HL-60 (cell line): ENCODE results near the gene WDR91.

Experiments
- DNase-seq, 2 experiments: peaks; one replicate each; pipeline ENCODE4 v3.0.0-alpha.2; 2010 to 2020; ENCODE audit warnings: low read depth in 1 of 2, low spot score in 1 of 2
- H3K27ac ChIP-seq: fragments of 250-450 bp; sonication (Bioruptor Pico); replicated peaks from 2 replicates; pipeline ENCODE4 v1.5.1; 2020; ENCODE audit warnings: mild to moderate bottlenecking, moderate library complexity
- H3K27me3 ChIP-seq: fragments of 250-450 bp; sonication (Bioruptor Pico); 2 replicates; pipeline ENCODE4 v1.5.1; 2021; ENCODE audit warnings: mild to moderate bottlenecking, moderate library complexity; ENCODE audit not compliant: insufficient read depth, poor library complexity, severe bottlenecking
- H3K4me3 ChIP-seq: replicated peaks from 2 replicates; pipeline ENCODE4 v1.5.1; 2011; ENCODE audit warnings: mild to moderate bottlenecking, control low read depth, low read length; ENCODE audit not compliant: insufficient read depth
- GABPA ChIP-seq: IDR thresholded peaks from 2 replicates; pipeline ENCODE4 v1.6.1; 2012; ENCODE audit warnings: low read depth
- POLR2AphosphoS5 ChIP-seq: IDR thresholded peaks from 2 replicates; pipeline ENCODE4 v1.6.1; 2012; ENCODE audit warnings: low read depth
- SPI1 ChIP-seq: IDR thresholded peaks from 2 replicates; pipeline ENCODE4 v1.6.1; 2012; ENCODE audit warnings: low read depth, mild to moderate bottlenecking, borderline replicate concordance
- TF ChIP-seq, protein P1 (sequence below): IDR thresholded peaks from 2 replicates; pipeline ENCODE4 v1.6.1; 2012; ENCODE audit warnings: low read depth; ENCODE audit not compliant: insufficient replicate concordance
- TF ChIP-seq, protein P2 (sequence below): IDR thresholded peaks from one replicate; pipeline ENCODE4 v1.5.1; 2011; ENCODE audit warnings: low read length, control low read depth, inconsistent platforms; ENCODE audit not compliant: insufficient read depth

WDR91 gene

DNA sequence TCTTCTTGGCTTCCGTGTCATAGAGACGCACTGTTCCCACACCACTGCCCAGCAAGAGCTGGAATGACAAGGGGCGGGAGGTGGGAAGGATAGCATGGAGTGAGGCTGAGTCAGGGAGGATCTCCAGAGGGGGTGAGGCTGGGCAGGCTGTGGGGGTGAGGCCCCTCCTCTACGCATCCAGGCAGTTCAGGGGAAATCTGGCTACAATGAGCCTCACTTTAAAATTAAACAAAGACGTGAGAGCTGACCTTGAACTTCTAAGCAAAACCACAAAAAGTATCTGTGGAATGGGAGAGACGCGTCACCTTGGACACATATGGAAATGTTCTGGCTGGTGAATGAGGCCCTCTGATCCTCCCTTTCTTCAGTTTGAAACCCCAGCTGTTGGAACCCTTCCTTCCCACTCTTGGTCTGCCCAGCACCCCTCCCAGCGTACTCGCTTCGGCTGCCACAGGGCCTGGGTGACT is 17.7 kb downstream of the WDR91 start:
- Histone ChIP-seq H3K27me3 (no peaks in the 10 kb centered on the region), H3K27ac (no peak overlapping the region), H3K4me3 (no peak overlapping the region)
- TF ChIP-seq, protein P1, sequence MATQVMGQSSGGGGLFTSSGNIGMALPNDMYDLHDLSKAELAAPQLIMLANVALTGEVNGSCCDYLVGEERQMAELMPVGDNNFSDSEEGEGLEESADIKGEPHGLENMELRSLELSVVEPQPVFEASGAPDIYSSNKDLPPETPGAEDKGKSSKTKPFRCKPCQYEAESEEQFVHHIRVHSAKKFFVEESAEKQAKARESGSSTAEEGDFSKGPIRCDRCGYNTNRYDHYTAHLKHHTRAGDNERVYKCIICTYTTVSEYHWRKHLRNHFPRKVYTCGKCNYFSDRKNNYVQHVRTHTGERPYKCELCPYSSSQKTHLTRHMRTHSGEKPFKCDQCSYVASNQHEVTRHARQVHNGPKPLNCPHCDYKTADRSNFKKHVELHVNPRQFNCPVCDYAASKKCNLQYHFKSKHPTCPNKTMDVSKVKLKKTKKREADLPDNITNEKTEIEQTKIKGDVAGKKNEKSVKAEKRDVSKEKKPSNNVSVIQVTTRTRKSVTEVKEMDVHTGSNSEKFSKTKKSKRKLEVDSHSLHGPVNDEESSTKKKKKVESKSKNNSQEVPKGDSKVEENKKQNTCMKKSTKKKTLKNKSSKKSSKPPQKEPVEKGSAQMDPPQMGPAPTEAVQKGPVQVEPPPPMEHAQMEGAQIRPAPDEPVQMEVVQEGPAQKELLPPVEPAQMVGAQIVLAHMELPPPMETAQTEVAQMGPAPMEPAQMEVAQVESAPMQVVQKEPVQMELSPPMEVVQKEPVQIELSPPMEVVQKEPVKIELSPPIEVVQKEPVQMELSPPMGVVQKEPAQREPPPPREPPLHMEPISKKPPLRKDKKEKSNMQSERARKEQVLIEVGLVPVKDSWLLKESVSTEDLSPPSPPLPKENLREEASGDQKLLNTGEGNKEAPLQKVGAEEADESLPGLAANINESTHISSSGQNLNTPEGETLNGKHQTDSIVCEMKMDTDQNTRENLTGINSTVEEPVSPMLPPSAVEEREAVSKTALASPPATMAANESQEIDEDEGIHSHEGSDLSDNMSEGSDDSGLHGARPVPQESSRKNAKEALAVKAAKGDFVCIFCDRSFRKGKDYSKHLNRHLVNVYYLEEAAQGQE: no peak
- TF ChIP-seq POLR2AphosphoS5 (no peak), GABPA (no peak), SPI1 (no peak)
- TF ChIP-seq, protein P2, sequence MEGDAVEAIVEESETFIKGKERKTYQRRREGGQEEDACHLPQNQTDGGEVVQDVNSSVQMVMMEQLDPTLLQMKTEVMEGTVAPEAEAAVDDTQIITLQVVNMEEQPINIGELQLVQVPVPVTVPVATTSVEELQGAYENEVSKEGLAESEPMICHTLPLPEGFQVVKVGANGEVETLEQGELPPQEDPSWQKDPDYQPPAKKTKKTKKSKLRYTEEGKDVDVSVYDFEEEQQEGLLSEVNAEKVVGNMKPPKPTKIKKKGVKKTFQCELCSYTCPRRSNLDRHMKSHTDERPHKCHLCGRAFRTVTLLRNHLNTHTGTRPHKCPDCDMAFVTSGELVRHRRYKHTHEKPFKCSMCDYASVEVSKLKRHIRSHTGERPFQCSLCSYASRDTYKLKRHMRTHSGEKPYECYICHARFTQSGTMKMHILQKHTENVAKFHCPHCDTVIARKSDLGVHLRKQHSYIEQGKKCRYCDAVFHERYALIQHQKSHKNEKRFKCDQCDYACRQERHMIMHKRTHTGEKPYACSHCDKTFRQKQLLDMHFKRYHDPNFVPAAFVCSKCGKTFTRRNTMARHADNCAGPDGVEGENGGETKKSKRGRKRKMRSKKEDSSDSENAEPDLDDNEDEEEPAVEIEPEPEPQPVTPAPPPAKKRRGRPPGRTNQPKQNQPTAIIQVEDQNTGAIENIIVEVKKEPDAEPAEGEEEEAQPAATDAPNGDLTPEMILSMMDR: no peak
- DNase-seq: no peak

DNA sequence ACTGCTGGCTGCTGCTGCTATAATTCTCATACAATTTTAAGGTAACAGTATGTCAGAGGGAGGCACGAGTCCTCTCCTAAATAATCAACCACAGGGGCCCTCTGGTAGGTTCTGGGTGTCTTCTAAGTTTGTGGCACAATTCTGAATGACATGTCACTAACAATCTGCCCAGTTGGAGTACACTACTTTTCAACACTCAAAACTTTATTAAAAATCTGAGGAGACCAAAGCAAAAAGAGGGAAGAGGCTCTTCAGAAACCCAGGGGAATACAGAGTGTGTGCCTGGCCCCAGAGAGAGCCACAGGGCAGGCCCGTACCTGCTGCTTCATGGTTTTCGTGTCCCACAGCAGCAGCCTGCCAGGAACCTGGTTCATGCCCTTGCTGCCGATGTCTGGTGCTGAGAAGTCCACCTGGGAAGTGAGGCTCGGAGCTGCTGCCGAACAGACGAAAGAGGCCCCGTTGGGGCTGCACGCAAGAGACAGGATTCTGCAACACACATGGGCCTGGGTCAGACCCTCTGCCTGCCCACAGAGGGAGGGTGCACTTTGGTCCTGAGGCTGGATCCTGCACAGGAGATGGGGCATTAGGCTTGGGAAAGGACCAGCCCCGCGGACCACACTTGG is 18.3 kb downstream of the WDR91 start:
- DNase-seq: no peak
- H3K27me3 ChIP-seq: no peaks in the 10 kb centered on the region
- no peak overlapping the region for H3K27ac ChIP-seq

DNA sequence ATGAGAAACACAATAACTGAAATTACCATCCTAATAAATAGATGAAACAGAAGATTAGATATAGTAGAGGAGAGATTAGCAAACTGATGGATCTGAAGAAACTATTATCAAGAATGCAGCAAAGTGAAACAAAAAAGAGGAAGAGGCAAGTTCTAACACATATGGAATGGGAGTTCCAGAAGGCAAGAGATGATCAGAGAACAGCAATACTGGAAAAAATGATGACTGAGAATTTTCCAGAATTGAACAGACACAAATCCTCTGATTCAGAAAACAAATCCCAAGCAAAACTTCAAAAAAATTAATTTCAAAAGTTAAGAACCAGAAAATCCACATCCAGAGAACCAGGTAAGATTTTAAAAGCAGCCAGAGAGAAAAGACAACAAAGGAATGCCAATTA is 20.6 kb downstream of the WDR91 start:
- TF ChIP-seq, protein P2: no peak
- no peak for TF ChIP-seq POLR2AphosphoS5
- no peak for TF ChIP-seq SPI1
- no peak for TF ChIP-seq GABPA
- TF ChIP-seq, protein P1: no peak
- no peak for DNase-seq
- no peaks in the 10 kb centered on the region for H3K27me3 ChIP-seq
- H3K4me3 ChIP-seq: no peak overlapping the region
- no peak overlapping the region for H3K27ac ChIP-seq

More for the DNA sequence above, 18.3 kb downstream of the WDR91 start:
- TF ChIP-seq, protein P1: no peak
- H3K4me3 ChIP-seq: no peak overlapping the region
